HG03095 (cell line): Measurements from ENCODE around the gene AUP1.

Experiments
- ATAC-seq: cut with Tn5 transposase; IDR thresholded peaks from one replicate; pipeline ENCODE4 v1.9.1; 2021; ENCODE audit warnings: moderate library complexity; ENCODE audit not compliant: unreplicated experiment

Gene AUP1

GRCh38 chr2:74558284-74559230 is 29.1 kb upstream of the AUP1 start:
- ATAC-seq = no peak

GRCh38 chr2:74556831-74557370 is 27.4 kb upstream of the AUP1 start:
- no peak for ATAC-seq

- no peak for ATAC-seq
Observed at GRCh38 chr2:74556159-74556558, 26.7 kb upstream of the AUP1 start.

- ATAC-seq = no peak
Observed at GRCh38 chr2:74555610-74556103, 26.2 kb upstream of the AUP1 start.

DNA sequence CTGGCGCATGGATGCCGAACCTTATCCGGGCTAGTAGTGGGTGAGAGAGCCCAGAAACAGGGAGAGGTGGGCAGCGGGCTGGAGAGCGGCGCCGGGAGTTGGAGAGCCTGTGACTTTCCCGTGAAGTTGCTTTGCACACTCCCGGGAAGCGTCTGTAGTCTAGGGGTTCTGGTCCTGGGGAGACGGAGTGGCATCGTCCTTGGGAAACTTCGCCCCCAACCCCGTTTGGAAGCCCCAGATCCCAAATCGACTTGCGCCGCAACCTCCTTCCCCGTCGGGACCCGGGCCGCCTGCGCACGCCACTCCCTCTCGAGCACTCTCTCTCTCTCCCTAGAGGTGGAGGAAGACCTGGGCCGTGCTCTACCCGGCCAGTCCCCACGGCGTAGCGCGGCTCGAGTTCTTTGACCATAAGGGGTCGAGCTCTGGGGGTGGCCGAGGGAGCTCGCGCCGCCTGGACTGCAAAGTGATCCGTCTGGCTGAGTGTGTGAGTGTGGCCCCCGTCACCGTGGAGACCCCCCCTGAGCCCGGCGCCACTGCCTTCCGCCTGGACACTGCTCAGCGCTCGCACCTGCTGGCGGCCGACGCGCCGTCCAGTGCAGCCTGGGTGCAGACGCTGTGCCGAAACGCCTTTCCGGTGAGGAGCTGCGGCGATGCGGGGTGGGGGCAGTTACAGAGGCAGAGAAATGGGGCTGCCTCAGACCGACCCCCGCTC is 25.5 kb upstream of the AUP1 start:
- peak; percentile 31 for ATAC-seq

DNA sequence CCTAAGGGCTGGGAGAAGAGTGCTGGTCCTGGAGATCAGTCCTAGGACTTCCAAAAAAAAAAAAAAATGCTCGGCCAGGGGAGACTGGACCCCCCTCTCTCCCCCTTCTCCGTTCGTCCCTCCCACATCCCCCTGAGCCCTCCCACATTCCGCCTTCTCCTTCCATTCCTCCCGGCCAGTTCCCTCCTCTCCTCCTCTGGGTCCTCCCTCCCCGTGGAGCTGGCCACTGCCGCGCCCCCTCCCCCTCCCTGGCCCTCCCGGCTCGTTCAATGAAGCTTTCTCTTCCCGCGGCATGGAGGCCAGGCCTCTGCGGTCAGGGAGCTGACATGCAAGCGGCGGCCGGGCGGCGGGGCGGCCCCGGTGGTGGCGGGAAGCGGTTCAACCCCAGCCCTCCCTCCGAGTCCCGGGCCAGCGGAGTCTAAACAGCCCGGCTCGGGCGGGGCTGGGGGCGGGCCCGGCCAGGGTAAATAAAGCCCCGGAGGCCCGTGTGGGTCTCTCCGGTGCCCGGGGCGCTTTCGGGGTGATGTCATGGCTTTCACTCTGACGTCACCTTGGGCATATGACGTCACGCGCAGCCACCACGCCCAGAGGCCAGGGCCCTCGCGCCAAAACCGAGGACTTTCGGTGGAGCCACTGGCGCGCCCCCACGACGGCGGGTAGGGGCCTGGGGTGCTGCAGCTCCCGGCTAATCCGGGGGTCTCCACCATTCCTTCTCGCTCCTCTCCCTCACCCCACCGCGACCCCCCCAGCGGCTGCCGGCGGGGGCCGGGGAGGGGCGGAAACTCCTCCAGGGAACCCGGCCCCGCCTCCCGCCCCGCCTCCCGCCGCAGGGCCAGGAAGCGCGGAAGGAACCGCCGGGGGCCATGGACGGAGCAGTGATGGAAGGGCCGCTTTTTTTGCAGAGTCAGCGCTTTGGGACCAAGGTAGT is 24.6 kb upstream of the AUP1 start, which contains the start of the genes DOK1 and LOXL3:
DOK1 (plus strand) TSS at position 829 of the 928 bp plus-strand sequence; CDS start at position 864, 35 bp downstream.
LOXL3 (minus strand) TSS at position 51 of the 928 bp plus-strand sequence. CDS start 1,308 bp downstream, outside the sequence.
- peak; percentile 42 for ATAC-seq

GRCh38 chr2:74552914-74553811 is 23.7 kb upstream of the AUP1 start:
- no peak for ATAC-seq

- no peak for ATAC-seq
Observed at GRCh38 chr2:74551942-74552913, 22.7 kb upstream of the AUP1 start.

- ATAC-seq = no peak
Observed at GRCh38 chr2:74551530-74551929, 22.0 kb upstream of the AUP1 start.

DNA sequence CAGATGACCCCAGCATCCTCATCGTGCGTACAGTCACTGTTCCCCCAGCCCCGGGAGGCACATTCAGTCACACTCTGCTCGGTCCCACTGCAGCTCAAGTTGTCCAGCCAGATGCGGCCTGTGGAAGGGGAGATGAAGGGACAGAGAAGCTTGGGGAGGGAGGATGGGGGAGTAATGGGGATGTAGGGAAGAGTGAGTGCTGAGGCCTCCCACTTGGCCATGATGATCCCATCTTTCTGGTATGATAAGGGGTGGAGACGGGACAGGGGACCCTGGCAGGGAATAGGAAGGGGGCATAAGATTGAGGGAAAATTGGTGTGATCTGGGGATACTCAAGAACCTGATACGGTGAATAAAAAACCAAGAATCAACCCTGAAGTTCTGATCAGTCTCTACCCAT is 20.7 kb upstream of the AUP1 start:
- ATAC-seq = no peak

- ATAC-seq = peak; percentile 37
Observed at GRCh38 chr2:74548900-74549826, 19.7 kb upstream of the AUP1 start.

- no peak for ATAC-seq
Observed at GRCh38 chr2:74548285-74548899, 18.9 kb upstream of the AUP1 start.

- ATAC-seq = no peak
Observed at GRCh38 chr2:74546004-74546403, 16.5 kb upstream of the AUP1 start.

GRCh38 chr2:74544634-74545033 is 15.1 kb upstream of the AUP1 start:
- no peak for ATAC-seq

DNA sequence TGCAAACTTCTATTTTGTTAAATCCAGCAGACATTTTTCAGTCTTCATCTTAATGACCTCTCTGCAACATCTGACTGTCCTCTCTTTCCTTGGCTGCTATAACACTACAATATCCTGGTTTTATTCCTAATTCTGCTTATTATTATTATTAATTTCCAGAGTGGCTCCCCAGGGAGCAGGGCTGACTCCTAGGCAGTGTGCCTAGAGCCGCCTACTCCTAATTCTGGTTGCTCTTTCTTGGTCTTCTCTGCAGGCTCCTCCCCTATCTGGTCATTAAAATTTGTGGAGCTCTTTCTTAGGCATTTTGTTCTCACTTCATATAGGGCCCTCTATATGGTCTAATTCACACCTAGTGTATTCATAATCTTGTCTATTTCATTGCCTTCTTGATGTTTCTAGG is 13.5 kb upstream of the AUP1 start:
- no peak for ATAC-seq

DNA sequence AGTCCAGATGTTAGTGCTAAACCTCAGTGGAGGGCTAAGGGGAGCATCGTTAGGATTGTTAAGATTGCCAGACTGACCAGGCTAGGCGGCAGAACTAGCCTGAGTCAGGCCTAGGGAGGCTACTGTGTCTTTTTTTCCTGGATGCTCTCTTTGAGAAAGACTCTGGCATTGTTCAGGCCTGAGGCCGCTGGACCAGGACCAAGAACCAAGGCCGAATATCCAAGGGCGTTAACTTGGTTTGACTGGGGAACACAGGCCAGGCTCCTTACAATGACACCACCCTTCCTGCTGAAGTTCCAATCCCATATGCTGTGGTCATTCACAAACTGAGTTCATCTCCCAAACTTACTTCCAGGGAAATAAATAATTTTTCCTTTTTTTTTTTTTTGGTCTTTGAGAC is 10.8 kb upstream of the AUP1 start:
- no peak for ATAC-seq
